ENCODE data around the gene PCK2.

PCK2 gene

DNA sequence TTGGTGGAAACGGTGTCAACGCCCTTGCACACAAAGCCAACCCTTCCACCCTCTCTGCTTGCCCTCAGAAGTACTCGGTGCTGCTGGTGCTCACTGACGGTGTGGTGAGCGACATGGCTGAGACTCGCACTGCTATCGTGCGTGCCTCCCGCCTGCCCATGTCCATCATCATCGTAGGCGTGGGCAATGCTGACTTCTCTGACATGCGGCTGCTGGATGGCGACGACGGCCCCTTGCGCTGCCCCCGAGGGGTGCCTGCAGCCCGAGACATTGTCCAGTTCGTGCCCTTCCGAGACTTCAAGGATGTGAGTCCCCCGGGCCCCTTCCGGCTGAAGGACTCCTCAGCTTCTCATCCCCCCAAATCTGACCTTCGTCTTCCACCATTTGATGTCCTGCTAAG lies 17.0 kb upstream of the PCK2 start:
- no peak for DNase-seq

DNA sequence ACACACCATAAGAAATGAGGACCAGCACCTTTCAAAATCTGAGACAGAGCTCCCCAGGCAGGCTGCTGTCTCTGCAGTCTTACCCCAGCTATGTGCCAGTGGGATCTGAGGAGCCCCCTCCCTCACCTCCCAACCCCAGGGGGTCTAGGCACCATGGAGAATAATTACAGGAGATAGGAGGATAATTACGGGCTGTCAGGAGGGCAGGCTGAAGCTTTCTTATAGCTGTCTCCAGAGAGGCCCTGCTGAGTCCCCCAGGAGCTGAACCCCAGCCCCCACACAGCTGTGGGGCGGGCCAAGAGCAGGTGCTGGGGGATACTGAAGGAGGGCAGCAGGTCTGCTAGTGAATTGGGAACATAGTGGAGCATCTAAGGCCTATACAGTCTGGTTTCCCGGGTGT lies 16.0 kb upstream of the PCK2 start:
- no peak for DNase-seq

- DNase-seq, result no peak
These were observed 14.5 kb upstream of the PCK2 start for GRCh38 chr14:24079491-24080141.

- DNase-seq, result no peak
These were observed 14.0 kb upstream of the PCK2 start for GRCh38 chr14:24080142-24080530.

- DNase-seq, result peak; percentile 12
These were observed 13.0 kb upstream of the PCK2 start for GRCh38 chr14:24080888-24081738.

- no peak for DNase-seq
These were observed 12.3 kb upstream of the PCK2 start for GRCh38 chr14:24081739-24082211.

DNA sequence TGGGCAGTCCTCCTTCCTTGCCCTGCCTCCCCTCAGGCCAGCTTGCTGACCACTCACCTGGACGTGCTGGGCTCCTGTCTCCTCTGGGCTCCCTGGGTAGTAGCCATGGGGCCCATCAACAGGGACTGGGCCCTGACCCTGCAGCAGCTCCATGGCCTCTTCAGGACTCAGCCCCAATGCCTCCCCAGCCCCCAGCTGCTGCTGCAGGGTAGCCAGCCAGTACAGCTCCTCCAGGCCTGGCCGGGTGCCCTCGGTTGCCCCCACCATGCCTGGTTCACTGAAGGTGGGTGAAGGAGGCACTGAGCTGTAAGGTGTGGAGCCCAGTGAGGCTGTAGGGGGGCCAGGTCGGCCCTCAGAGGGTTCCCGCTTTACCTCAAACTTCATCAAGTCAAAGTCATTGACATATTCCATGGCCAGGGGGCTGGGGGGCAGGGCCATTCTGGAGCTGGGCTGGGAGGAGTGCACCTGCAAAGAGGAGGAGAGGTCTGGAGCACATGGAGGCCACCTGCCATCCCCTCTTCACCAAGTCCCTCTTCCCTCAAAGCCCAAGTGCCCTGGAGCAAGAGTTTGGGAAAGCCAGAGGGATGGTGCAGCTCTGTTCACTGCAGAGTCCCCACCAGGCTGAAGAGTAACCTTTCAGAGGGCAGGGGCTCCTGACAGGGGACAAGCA lies 11.6 kb upstream of the PCK2 start:
- no peak for DNase-seq

DNA sequence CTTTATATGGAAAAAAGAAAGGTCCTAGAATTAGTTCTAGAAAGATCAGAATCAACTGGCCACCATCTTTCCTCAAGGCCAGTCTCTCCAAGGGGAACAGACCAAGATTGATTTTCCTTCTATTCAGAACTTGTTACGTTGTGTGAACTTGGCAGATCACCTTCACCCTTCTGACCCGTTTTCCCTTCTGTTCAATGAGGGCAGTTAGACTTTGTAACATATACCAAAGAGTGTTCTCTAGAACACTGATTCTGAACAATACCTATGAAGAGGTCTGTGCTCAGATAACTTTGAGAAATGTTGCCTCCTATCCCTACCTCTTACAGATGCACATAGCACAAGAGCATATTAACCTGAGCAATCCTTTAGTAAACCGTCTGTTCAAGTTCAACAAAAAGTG lies 10.6 kb upstream of the PCK2 start:
- DNase-seq, result no peak

DNA sequence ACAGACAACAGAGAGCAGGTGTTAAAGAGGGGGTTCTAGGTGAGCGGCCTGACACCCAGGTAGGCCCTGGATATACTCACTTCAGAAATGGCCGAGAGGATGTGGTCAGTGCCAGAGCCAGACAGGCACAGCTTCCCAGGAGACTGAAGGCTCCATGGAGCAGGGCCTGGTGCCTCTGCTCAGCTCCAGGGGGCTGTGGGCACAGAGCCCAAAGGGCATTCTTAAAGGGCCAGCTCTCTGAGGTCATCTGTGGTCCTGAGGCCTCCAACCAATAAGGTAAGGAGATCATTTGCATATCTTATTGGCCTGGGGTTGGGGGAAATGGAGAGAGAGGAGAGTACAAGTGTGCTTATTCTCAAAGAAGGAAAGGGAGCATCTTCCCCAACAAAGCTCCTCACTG lies 9.7 kb upstream of the PCK2 start:
- DNase-seq, result no peak

DNA sequence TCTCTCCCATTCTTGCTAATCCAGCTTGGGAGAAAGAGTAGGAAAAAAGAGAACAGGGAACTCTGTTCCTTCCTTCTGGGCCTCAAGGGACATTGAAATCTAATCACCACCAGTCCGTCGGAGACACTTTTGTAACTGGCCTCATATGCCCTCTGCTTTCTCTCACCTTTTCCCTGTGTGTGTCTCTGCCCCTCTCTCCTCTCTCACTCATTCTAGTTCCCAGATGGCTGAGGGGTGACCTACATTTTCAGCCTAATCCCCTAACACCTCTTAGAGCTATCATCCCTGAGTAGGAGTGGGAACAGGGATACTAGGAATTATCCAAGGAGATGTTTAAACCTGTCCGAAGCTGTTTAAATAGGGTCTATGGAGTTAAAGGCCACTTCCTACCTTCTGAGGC lies 8.9 kb upstream of the PCK2 start:
- no peak for DNase-seq

GRCh38 chr14:24086193-24086955 lies 7.7 kb upstream of the PCK2 start:
- no peak for DNase-seq

- no peak for DNase-seq
These were observed 7.1 kb upstream of the PCK2 start for GRCh38 chr14:24087004-24087403.

DNA sequence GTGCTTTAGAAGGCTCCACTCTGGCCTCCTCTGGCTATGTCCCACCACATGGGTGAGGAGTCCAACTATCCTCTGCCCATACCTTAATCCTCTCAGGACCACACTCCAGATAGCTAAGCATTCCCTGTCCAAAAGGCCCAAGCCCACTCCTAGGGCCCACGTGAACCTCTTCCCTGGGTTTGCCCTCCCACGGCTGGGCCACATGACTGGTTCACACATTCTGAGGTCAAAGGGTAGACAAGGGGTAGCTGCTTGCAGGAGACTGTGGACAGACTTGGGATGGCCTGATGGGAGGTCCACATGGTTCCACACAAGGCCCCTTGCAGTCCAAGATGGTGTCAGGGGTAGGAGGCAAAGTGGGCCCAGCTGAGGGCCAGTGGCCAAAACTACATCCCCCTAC lies 6.0 kb upstream of the PCK2 start:
- no peak for DNase-seq

GRCh38 chr14:24089890-24090289 lies 4.2 kb upstream of the PCK2 start:
- no peak for DNase-seq

DNA sequence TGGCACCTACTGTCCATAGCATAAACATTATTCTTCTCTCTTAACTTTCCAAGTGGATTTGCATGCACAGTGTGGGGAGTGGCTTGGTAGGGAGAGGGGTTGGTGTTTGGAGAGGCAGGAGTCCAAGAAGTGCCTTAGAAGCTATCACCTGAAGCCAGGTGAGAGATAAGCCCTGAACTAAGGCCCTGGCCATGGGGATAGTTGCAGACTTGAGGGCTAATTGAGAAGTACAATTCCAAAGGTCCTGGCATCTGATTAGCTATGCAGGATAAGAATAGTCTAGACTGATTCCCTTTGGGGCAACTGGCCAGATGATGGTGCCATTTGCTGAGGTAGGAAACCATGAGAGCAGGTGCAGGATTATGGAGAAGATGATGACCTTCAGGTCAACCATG lies 2.0 kb upstream of the PCK2 start:
- DNase-seq, result no peak

DNA sequence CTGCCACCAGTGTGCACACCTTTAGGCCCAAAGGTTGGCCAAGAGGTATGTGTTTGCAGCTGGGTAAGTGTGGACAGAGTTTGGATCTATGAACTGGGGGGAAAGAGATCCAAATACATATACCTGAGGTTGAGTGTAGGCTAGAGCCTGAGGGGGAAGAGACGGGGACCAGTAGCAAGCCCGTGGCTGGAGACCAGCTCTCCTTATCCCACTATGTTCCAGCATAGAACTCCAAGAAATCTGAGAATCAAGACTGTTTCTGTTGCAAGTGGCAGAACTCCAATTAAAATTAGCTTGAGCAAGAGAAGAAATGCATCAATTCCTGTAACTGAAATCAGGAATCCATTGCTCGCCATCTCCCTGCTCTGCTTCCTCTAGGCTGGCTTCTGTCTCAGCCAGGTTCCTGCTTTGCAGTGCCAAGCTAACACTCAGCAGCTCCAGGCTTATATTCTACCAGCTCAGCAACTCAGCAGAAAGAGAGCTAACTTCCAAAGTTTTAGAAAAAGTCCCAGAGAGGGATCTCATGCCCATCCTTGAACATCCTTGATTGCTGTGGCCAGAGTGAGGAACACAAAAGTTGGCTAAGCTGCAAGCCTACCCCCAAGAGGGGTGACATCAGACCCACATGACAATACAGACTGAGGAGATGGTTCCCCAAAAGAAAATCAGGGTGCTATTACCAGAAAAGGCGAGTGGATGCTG lies 1.5 kb upstream of the PCK2 start:
- DNase-seq, result no peak

DNA sequence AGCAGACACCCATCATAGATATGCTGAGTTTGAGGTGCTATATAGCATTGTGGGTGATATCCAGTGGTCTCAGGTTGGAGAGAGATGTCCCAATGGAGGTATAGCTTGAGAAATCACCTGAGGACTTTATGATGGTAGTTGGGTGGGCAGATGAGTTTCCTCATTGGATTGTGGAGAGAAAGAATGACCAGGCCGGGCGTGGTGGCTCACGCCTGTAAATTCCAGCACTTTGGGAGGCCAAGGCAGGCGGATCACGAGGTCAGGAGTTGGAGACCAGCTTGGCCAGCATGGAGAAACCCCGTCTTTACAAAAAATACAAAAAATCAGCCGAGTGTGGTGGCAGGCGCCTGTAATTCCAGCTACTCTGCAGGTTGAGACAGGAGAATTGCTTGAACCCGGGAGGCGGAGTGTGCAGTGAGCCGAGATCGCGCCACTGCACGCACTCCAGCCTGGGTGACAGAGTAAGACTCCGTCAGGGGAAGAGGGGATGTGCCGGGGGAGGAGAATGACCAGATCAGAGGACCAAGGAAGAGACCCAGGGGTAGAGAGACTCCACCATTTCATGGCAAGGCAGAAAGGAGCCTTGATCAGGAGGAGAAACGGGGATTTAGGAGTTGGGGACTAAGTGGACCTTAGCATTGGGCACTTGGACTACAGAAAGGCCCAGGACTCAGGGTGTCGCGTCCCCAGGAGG lies 757 bp upstream of the PCK2 start:
- no peak for DNase-seq

DNA sequence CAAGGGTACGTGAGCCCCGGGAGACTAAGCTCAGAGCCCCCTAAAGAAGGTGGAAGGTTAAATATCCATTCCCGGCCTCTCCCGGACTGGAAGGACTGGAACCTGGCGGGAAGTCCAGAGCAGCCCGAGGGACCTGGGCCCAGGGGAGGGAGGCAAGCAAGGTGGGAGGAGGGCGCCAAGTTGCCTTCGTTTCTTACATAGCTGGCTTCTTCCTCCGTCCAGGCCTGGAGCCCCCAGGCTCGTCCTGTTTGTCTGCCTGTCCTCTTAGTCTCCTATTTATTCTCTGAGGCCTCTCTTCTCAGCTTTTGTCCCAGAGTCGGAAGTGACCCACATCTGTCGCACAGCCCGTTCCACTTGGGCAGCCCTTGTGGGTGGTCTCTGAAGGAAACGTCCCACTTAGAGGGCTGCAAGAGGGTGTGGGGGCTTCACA lies 745 bp downstream of the PCK2 start:
- no peak for DNase-seq

DNA sequence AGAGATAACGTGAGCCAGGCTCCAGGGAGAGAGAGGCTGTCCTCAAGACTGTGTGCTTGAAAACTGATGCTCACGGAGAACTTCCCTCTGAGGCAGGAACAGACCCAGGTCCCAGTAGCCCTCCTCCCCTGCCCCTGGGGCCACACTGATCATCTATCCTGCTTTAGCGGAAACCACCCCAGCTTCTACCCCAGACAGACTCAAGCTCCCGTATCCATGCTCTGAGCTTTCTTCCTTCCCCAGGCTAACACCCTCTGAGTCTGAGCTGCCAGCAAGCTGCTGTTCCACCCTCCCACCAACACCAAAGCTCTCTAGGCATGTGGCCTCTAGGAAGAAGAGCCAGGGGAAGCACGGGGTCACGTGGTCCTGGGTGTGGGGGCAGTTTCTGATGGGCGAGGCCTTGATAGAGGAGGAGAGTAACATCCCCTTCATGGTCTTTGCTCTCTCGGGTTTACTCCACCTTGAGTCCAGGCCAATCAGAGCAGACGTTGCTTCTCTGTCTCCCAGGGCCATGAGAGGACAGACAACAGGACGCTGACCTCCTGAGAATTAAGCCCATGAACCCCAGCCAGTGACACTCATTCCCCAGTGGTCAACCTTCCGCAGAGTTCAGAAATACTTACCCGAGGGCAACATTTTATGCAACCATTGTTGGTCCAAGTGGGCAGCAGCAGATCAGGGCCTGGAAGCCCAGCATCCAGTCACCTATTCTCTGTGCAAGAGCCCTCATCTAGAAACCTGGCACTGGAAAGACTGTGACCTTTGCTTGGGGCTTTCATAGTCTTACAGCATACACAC lies 1.4 kb downstream of the PCK2 start:
- DNase-seq, result peak; percentile 44

DNA sequence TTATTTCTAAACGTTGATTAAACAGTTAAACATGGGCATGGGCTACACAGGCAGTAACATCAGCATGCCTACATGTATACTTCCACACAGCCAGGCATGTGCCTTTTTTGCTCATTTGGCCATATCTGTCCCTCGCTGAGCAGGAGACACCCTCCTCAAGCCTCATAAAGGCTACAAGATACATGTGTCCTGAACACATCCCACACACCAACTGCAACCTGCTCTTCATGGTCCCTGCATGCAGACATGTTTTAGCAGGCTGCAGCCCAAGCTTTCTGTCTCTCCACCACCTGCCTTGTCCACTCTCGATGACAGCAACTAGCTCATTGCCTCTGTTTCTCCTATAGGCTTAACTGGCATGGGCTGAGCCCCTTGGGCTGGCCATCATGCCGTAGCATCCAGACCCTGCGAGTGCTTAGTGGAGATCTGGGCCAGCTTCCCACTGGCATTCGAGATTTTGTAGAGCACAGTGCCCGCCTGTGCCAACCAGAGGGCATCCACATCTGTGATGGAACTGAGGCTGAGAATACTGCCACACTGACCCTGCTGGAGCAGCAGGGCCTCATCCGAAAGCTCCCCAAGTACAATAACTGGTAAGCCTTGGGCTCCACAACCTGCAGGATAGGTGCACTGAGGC lies 2.6 kb downstream of the PCK2 start:
- DNase-seq, result no peak

All from kidney glomerular epithelial cell (primary cell).